Measurements from ENCODE around the gene ARID1A.

Gene ARID1A

DNA sequence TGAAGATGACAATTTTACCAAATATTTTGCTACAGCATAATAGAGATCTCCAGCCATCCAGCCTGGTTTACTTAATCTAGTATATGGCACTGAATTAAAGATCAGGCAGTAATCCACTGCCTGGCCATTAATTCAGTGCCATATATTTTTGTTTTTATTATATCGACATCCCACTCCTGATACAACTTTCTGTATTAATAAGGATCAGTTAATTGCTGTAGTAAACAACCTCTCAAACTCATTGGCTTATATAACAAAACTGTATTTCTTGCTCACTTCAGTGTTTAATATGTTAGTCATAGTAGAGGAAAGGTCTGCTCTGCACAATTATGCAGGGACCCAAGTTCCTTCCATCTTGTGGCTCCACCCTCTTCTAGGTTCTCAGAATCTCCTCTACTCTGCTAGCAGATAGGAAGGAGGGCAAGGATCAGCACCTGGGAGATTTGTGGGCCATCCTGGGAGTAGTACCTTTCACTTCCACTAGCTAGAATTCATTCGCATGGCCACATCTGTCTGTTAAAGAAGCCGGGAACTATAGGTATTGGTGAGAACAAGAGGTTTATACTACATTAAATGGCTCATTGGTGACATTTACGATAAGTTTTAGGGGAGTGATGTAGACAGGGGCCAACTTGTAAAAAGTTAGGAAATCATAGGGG lies 127.1 kb downstream of the ARID1A start:
- TF ChIP-seq TEAD4 (IDR thresholded peaks at IDR 0.05) (no peak), EP300 (IDR thresholded peaks at IDR 0.05; ENCODE audit: borderline replicate concordance) (no peak), NFIC (IDR thresholded peaks at IDR 0.05) (no peak), RAD21 (IDR thresholded peaks at IDR 0.05; ENCODE audit: low read depth) (no peak), FOXM1 (IDR thresholded peaks at IDR 0.05; ENCODE audit: borderline replicate concordance, low read depth) (no peak), TAF1 (IDR thresholded peaks at IDR 0.05; ENCODE audit: low read depth) (no peak), YY1 (IDR thresholded peaks at IDR 0.05; ENCODE audit: low read depth) (no peak), CREB1 (IDR thresholded peaks at IDR 0.05; ENCODE audit: low read depth) (no peak)
- TF ChIP-seq, protein P1, sequence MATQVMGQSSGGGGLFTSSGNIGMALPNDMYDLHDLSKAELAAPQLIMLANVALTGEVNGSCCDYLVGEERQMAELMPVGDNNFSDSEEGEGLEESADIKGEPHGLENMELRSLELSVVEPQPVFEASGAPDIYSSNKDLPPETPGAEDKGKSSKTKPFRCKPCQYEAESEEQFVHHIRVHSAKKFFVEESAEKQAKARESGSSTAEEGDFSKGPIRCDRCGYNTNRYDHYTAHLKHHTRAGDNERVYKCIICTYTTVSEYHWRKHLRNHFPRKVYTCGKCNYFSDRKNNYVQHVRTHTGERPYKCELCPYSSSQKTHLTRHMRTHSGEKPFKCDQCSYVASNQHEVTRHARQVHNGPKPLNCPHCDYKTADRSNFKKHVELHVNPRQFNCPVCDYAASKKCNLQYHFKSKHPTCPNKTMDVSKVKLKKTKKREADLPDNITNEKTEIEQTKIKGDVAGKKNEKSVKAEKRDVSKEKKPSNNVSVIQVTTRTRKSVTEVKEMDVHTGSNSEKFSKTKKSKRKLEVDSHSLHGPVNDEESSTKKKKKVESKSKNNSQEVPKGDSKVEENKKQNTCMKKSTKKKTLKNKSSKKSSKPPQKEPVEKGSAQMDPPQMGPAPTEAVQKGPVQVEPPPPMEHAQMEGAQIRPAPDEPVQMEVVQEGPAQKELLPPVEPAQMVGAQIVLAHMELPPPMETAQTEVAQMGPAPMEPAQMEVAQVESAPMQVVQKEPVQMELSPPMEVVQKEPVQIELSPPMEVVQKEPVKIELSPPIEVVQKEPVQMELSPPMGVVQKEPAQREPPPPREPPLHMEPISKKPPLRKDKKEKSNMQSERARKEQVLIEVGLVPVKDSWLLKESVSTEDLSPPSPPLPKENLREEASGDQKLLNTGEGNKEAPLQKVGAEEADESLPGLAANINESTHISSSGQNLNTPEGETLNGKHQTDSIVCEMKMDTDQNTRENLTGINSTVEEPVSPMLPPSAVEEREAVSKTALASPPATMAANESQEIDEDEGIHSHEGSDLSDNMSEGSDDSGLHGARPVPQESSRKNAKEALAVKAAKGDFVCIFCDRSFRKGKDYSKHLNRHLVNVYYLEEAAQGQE (IDR thresholded peaks at IDR 0.05; ENCODE audit: low read depth) = no peak

DNA sequence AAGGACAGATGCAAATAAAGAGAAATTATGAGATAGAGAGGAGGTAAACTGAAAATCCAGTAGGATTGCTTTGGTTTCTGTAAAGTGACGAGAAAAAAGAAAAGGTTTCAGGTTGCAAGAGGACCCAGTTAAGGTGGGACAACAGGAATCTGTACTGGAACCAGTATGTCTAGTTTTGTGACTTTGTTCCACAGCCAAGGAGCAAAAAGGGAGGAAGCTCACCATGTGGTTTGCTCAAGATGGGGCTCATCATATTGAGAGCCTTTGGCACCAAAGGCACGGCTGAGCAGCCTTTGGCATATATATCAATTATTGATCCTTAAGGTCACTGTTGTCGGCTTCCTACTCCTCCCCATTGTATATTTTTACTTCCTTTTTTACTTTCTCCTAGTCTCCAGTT lies 128.9 kb downstream of the ARID1A start:
- TF ChIP-seq YY1 (IDR thresholded peaks at IDR 0.05; ENCODE audit: low read depth) = peak; percentile 56; the same call in 1 of the 2 replicates
- TF ChIP-seq, protein P2, sequence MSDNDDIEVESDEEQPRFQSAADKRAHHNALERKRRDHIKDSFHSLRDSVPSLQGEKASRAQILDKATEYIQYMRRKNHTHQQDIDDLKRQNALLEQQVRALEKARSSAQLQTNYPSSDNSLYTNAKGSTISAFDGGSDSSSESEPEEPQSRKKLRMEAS (IDR thresholded peaks at IDR 0.05) = peak; percentile 83
- no peak for TF ChIP-seq TAF1 (IDR thresholded peaks at IDR 0.05; ENCODE audit: low read depth)
- TF ChIP-seq NFIC (IDR thresholded peaks at IDR 0.05) = peak; percentile 76
- no peak; the same call in 1 of the 2 replicates for TF ChIP-seq RAD21 (IDR thresholded peaks at IDR 0.05; ENCODE audit: low read depth)
- peak; percentile 51; the same call in 1 of the 2 replicates for TF ChIP-seq EP300 (IDR thresholded peaks at IDR 0.05; ENCODE audit: borderline replicate concordance)
- no peak for TF ChIP-seq ZBTB7A (IDR thresholded peaks at IDR 0.05; ENCODE audit: low read depth)
- peak; percentile 42; the same call in 1 of the 2 replicates for TF ChIP-seq TCF12 (IDR thresholded peaks at IDR 0.05; ENCODE audit: low read depth)
- TF ChIP-seq, protein P3, sequence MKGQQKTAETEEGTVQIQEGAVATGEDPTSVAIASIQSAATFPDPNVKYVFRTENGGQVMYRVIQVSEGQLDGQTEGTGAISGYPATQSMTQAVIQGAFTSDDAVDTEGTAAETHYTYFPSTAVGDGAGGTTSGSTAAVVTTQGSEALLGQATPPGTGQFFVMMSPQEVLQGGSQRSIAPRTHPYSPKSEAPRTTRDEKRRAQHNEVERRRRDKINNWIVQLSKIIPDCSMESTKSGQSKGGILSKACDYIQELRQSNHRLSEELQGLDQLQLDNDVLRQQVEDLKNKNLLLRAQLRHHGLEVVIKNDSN (IDR thresholded peaks at IDR 0.05) = peak; percentile 45
- TF ChIP-seq FOXM1 (IDR thresholded peaks at IDR 0.05; ENCODE audit: borderline replicate concordance, low read depth) = no peak
- TF ChIP-seq, protein P1 (IDR thresholded peaks at IDR 0.05; ENCODE audit: low read depth) = no peak
- TF ChIP-seq TEAD4 (IDR thresholded peaks at IDR 0.05) = peak; percentile 50
- TF ChIP-seq EGR1 (IDR thresholded peaks at IDR 0.05) = no peak
- TF ChIP-seq CEBPB (IDR thresholded peaks at IDR 0.05) = no peak
- no peak for TF ChIP-seq CREB1 (IDR thresholded peaks at IDR 0.05; ENCODE audit: low read depth)

DNA sequence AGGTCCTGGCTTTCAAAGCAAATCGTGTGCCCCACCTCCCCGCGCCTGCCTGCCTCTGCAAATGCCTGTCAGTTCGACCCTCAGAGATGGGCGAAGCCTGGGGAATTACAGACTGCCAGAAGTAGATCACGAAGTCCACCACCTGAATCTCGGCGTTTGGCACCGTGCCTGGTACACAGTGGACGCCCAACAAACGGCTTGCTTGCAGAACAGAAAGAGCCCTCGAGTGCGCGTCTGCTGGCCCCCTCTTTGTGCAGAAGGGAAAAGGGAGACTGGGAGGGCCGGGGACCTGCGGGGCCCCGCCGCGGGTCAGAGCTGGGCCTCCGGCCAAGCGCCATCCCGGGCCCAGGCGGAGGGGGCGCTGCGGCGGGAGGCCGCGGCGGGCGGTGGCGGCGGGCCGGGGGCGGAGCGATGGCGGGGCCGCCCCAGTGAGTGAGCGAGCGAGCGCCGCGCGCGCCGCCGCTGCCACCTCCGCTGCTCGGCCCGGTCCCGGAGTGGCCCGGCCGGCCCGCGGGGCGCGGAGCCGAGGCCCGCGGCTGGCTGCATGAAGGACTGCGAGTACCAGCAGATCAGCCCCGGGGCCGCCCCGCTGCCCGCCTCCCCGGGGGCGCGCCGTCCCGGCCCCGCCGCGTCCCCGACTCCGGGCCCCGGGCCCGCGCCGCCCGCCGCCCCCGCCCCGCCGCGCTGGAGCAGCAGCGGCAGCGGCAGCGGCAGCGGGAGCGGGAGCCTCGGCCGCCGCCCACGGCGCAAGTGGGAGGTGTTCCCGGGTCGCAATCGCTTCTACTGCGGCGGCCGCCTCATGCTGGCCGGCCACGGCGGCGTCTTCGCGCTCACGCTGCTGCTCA lies 130.7 kb downstream of the ARID1A start, which contains the start of gene ZDHHC18:
Gene ZDHHC18 (plus strand): TSS at position 428 of the 845 bp plus-strand sequence. CDS start 117 bp downstream, at position 545.
- TF ChIP-seq CEBPB (IDR thresholded peaks at IDR 0.05) (no peak), TCF12 (IDR thresholded peaks at IDR 0.05; ENCODE audit: low read depth) (peak; percentile 19; the same call in 1 of the 2 replicates), ZBTB7A (IDR thresholded peaks at IDR 0.05; ENCODE audit: low read depth) (peak; percentile 52), CREB1 (IDR thresholded peaks at IDR 0.05; ENCODE audit: low read depth) (no peak), EGR1 (IDR thresholded peaks at IDR 0.05) (0 out of 2 replicates have a peak, but pooled peaks have one; percentile 15), FOXM1 (IDR thresholded peaks at IDR 0.05; ENCODE audit: borderline replicate concordance, low read depth) (no peak), NFIC (IDR thresholded peaks at IDR 0.05) (peak; percentile 84), EP300 (IDR thresholded peaks at IDR 0.05; ENCODE audit: borderline replicate concordance) (no peak), TEAD4 (IDR thresholded peaks at IDR 0.05) (no peak), YY1 (IDR thresholded peaks at IDR 0.05; ENCODE audit: low read depth) (no peak), RAD21 (IDR thresholded peaks at IDR 0.05; ENCODE audit: low read depth) (no peak), TAF1 (IDR thresholded peaks at IDR 0.05; ENCODE audit: low read depth) (no peak; the same call in 1 of the 2 replicates)
- TF ChIP-seq, protein P2 (IDR thresholded peaks at IDR 0.05) = no peak; the same call in none of the 2 replicates
- TF ChIP-seq, protein P1 (IDR thresholded peaks at IDR 0.05; ENCODE audit: low read depth) = no peak
- TF ChIP-seq, protein P3 (IDR thresholded peaks at IDR 0.05) = no peak

All from Ishikawa (cell line).